ENCODE measurements around the gene FAT1.
A peak's percentile ranks its signal among the peaks of the same experiment; 100 is the strongest.
"Not testable (repeated sequence)": the region's sequence is repeated elsewhere in the genome, so short reads cannot be mapped to it uniquely, and the experiment has no call there.

Gene FAT1

DNA sequence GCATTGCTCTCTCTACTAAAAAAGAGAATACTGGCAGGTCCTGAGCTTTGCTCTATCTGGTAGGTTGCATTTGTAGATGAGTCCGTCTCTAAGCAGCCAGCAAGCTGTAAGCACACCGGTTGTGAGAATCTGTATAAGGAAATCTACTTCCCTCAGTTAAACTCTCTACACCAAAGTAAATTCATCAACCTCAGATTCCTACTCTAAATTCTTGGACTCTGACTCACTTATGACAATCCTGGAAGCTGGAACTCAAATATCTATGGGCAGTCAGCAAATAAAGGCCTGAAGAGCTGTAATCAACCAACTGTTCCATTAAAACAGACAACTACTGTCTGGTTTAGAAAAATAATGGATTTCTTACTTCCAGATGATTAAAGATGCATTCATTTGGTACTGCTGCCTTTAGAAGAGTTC, 37.9 kb downstream of the FAT1 start:
- Histone ChIP-seq H3K9me3 (ENCODE audit: control insufficient read depth, insufficient read depth, low read length) (no peaks in the 10 kb centered on the region), H3K36me3 (ENCODE audit: insufficient read depth, low read length) (no peaks in the 10 kb centered on the region), H3K4me1 (ENCODE audit: insufficient read depth, low read length) (peaks cover 65% of the 10 kb centered on the region), H3K9ac (ENCODE audit: low read depth, low read length) (no peak overlapping the region)

DNA sequence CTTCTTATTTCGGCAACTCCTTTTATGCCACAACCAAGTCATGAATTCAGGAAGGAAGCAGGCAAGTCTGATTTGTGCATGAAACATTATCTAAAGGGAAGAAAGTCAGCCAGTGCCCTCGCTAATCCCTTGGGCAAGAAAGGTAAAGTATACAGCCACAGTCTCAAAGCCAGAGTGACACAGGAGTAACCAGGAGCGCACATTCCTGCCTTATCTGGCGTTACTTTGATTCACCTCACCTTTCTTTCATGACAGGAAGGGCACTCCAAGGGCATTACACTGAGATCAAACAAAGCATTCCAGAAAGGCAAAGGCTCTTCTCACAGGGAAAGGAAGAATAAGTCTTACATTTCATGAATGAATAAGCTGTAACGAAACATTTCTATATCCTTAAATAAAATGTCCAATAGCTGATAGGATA, 38.8 kb downstream of the FAT1 start:
- Histone ChIP-seq H3K4me1 (ENCODE audit: insufficient read depth, low read length) (peaks cover 65% of the 10 kb centered on the region), H3K9ac (ENCODE audit: low read depth, low read length) (no peak overlapping the region), H3K36me3 (ENCODE audit: insufficient read depth, low read length) (no peaks in the 10 kb centered on the region)

GRCh38 chr4:186684220-186684619, 39.4 kb downstream of the FAT1 start:
- Histone ChIP-seq H3K9ac (ENCODE audit: low read depth, low read length) (no peak overlapping the region), H3K4me1 (ENCODE audit: insufficient read depth, low read length) (peaks cover 58% of the 10 kb centered on the region), H3K9me3 (ENCODE audit: control insufficient read depth, insufficient read depth, low read length) (no peaks in the 10 kb centered on the region), H3K36me3 (ENCODE audit: insufficient read depth, low read length) (no peaks in the 10 kb centered on the region)

More for the DNA sequence above, 38.8 kb downstream of the FAT1 start:
- no peaks in the 10 kb centered on the region for H3K9me3 ChIP-seq (ENCODE audit: control insufficient read depth, insufficient read depth, low read length)

GRCh38 chr4:186680641-186681040, 43.0 kb downstream of the FAT1 start:
- Histone ChIP-seq H3K9me3 (ENCODE audit: control insufficient read depth, insufficient read depth, low read length) (no peaks in the 10 kb centered on the region), H3K36me3 (ENCODE audit: insufficient read depth, low read length) (no peaks in the 10 kb centered on the region), H3K9ac (ENCODE audit: low read depth, low read length) (no peak overlapping the region), H3K4me1 (ENCODE audit: insufficient read depth, low read length) (peaks cover 47% of the 10 kb centered on the region)

GRCh38 chr4:186676531-186677161, 47.0 kb downstream of the FAT1 start:
- H3K9ac ChIP-seq (ENCODE audit: low read depth, low read length) = no peak overlapping the region
- H3K36me3 ChIP-seq (ENCODE audit: insufficient read depth, low read length) = no peaks in the 10 kb centered on the region
- no peaks in the 10 kb centered on the region for H3K9me3 ChIP-seq (ENCODE audit: control insufficient read depth, insufficient read depth, low read length)
- H3K4me1 ChIP-seq (ENCODE audit: insufficient read depth, low read length) = peaks cover 21% of the 10 kb centered on the region

DNA sequence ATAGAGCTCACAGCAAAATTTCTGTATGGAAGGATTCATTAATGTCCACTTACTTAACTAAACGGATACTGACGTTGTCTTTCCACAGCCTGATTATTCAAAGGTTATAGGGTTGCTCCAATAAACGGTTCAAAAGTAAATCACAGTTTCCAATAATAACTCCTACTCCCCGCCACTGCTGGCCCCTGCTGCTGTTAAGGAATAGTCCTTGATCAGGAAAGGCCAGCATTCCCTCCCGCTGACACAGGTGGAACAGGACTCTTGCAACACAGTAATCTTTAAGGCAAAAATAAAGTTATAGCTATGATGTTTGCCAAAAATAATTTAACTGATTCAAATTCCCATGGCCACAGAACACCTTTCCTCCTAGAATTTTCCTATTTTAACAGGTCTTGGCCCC, 53.9 kb downstream of the FAT1 start:
- Histone ChIP-seq H3K4me1 (ENCODE audit: insufficient read depth, low read length) (peaks cover 14% of the 10 kb centered on the region), H3K36me3 (ENCODE audit: insufficient read depth, low read length) (no peaks in the 10 kb centered on the region), H3K9me3 (ENCODE audit: control insufficient read depth, insufficient read depth, low read length) (no peaks in the 10 kb centered on the region), H3K9ac (ENCODE audit: low read depth, low read length) (no peak overlapping the region)

DNA sequence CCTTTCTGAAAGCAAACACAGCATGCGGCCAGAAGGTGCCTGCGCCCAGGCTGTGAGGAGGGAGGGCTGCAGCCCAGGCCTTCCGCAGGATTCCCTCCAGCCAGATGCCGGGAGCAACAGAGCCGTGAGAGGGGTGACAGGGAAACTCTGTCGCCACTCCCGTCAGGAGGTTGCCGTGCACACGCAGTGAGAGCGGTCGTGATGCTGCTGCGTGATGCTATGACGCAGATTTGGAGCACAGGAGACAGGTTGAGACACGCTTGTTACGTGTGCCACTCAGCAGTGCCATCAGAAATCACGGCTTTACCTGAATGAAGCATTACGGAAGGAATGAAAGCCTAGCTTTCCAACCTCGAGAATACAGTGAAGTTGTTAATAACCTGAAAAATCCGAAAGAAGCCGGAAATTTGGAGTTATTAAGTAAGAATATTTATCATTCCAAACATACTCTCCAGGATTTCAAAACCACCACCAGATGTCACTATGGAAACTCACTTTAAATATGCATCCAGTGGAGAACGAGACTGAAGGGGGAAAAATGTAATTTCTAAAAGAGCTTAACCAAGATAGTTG, 54.4 kb downstream of the FAT1 start:
- Histone ChIP-seq H3K36me3 (ENCODE audit: insufficient read depth, low read length) (no peaks in the 10 kb centered on the region), H3K9ac (ENCODE audit: low read depth, low read length) (peak overlapping the region; percentile 8; the same call in 1 of the 2 replicates), H3K9me3 (ENCODE audit: control insufficient read depth, insufficient read depth, low read length) (no peaks in the 10 kb centered on the region), H3K4me1 (ENCODE audit: insufficient read depth, low read length) (peaks cover 14% of the 10 kb centered on the region)

DNA sequence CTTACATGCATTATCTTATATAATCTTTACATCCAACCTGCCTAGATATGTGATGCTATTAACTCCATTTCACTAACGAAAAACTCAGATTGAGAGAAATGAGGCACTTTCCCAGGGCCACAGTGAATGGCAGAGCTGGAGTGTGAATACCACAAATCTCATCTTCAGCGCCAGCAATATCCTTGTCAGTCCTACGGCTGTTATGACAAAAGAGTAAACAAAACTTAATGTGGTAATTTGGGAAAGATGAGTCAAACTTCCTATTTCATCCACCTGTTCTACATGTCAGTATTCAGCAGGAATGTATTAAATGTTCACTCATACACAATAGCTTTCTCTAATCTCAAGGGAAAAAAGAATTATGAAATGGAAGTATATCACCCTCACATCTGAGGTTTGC, 56.9 kb downstream of the FAT1 start:
- H3K4me1 ChIP-seq (ENCODE audit: insufficient read depth, low read length) = peaks cover 14% of the 10 kb centered on the region
- peaks cover 4% of the 10 kb centered on the region; the same call in 1 of the 2 replicates for H3K36me3 ChIP-seq (ENCODE audit: insufficient read depth, low read length)
- no peak overlapping the region for H3K9ac ChIP-seq (ENCODE audit: low read depth, low read length)
- H3K9me3 ChIP-seq (ENCODE audit: control insufficient read depth, insufficient read depth, low read length) = no peaks in the 10 kb centered on the region

DNA sequence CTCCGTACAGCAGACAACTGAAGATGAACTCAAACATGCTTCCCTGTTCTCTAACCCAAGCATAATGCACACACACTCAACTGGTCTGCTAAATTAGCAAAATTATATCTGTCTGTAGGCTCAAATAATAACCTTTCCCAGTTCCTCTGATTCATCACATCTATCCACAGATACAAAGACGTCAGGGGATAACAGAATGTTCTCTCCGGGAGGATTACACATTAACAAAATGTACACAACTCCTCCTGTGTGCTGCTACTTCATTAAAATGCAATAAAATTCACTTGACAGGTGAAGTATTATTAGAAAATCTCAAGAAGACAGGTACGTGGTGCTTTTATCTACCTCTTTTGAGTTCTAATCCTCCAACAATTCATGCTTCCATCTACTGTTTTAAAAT, 57.4 kb downstream of the FAT1 start:
- H3K36me3 ChIP-seq (ENCODE audit: insufficient read depth, low read length) = peaks cover 7% of the 10 kb centered on the region; the same call in 1 of the 2 replicates
- H3K9me3 ChIP-seq (ENCODE audit: control insufficient read depth, insufficient read depth, low read length) = no peaks in the 10 kb centered on the region
- H3K9ac ChIP-seq (ENCODE audit: low read depth, low read length) = no peak overlapping the region
- peaks cover 14% of the 10 kb centered on the region for H3K4me1 ChIP-seq (ENCODE audit: insufficient read depth, low read length)

DNA sequence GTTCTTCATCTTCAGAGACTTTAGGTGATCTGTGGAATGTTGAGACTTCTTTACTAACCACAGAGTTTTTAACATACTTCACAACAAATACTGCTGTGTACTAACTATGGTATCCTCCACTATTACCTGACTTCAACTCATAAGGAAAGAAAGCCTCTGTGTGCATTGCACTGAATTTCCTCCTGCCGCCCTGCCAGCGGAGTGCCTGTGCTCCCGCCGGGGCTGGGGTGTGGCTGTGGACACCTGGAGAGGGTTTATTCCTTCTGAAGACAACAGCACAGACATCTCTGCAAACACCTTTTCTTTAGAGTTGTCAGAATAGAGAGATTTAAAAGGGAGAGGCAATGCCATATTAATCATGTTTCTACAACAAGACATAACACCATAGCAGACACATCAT, 63.3 kb downstream of the FAT1 start:
- peaks cover 11% of the 10 kb centered on the region for H3K36me3 ChIP-seq (ENCODE audit: insufficient read depth, low read length)
- H3K9me3 ChIP-seq (ENCODE audit: control insufficient read depth, insufficient read depth, low read length) = no peaks in the 10 kb centered on the region
- peaks cover 10% of the 10 kb centered on the region for H3K4me1 ChIP-seq (ENCODE audit: insufficient read depth, low read length)
- no peak overlapping the region for H3K9ac ChIP-seq (ENCODE audit: low read depth, low read length)

DNA sequence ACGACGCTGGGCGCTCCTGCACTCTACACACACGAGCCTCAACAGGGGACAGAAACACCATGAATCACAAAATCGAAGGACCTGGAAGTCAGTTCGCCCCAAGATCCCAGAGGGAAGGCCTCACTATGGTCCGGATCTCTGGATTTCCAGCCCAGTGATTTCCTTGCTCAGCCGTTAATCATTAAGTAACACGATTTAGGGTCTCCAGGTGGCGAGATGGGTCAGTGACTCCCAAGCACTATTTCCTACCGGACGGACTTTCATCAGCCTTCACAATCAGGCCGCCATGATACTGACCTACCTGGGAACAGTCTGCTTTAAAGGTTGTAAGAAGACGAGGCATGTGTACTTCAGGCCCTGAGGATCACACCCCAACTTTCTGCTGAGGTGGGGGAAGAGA, 63.7 kb downstream of the FAT1 start:
- no peak overlapping the region for H3K9ac ChIP-seq (ENCODE audit: low read depth, low read length)
- H3K9me3 ChIP-seq (ENCODE audit: control insufficient read depth, insufficient read depth, low read length) = no peaks in the 10 kb centered on the region
- peaks cover 11% of the 10 kb centered on the region for H3K36me3 ChIP-seq (ENCODE audit: insufficient read depth, low read length)
- H3K4me1 ChIP-seq (ENCODE audit: insufficient read depth, low read length) = peaks cover 10% of the 10 kb centered on the region

GRCh38 chr4:186659456-186659855, 64.2 kb downstream of the FAT1 start:
- H3K9ac ChIP-seq (ENCODE audit: low read depth, low read length); H3K9me3 ChIP-seq (ENCODE audit: control insufficient read depth, insufficient read depth, low read length); H3K4me1 ChIP-seq (ENCODE audit: insufficient read depth, low read length): not testable (repeated sequence)
- peaks cover 11% of the 10 kb centered on the region for H3K36me3 ChIP-seq (ENCODE audit: insufficient read depth, low read length)

- no peaks in the 10 kb centered on the region for H3K9me3 ChIP-seq (ENCODE audit: control insufficient read depth, insufficient read depth, low read length)
- H3K9ac ChIP-seq (ENCODE audit: low read depth, low read length) = no peak overlapping the region
- peaks cover 15% of the 10 kb centered on the region for H3K4me1 ChIP-seq (ENCODE audit: insufficient read depth, low read length)
- H3K36me3 ChIP-seq (ENCODE audit: insufficient read depth, low read length) = peaks cover 11% of the 10 kb centered on the region
Measured at GRCh38 chr4:186658657-186659056, 65.0 kb downstream of the FAT1 start.

- no peak overlapping the region for H3K9ac ChIP-seq (ENCODE audit: low read depth, low read length)
- peaks cover 18% of the 10 kb centered on the region for H3K4me1 ChIP-seq (ENCODE audit: insufficient read depth, low read length)
- H3K9me3 ChIP-seq (ENCODE audit: control insufficient read depth, insufficient read depth, low read length) = no peaks in the 10 kb centered on the region
- H3K36me3 ChIP-seq (ENCODE audit: insufficient read depth, low read length) = peaks cover 8% of the 10 kb centered on the region
Measured at GRCh38 chr4:186657764-186658163, 65.9 kb downstream of the FAT1 start.

DNA sequence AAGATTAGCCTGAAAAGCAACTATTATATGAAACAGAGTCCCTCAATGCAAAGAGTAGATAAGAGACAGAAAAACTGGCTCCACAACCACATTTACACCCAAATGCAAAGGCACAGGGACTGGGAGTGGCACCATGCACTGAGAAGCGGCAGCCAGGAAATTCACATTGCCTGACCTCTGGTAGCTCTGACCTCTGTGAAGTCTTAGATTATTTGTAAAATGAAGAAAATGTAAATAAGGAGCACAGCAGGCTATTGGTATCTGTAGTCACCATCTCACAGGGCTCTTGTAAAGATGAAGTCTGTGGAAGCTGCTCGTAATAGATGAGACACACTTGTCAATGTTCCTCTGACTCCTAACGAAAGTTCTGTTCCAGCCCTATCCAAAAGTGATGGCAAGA, 69.7 kb downstream of the FAT1 start:
- H3K9me3 ChIP-seq (ENCODE audit: control insufficient read depth, insufficient read depth, low read length) = no peaks in the 10 kb centered on the region
- H3K36me3 ChIP-seq (ENCODE audit: insufficient read depth, low read length) = no peaks in the 10 kb centered on the region
- peaks cover 22% of the 10 kb centered on the region for H3K4me1 ChIP-seq (ENCODE audit: insufficient read depth, low read length)
- no peak overlapping the region for H3K9ac ChIP-seq (ENCODE audit: low read depth, low read length)
